KMS-11 (cell line): ENCODE measurements around the gene CHRNB1.

Experiments used
- H2AFZ ChIP-seq: fragments of 200-600 bp; sonication (generic); 2 replicates; pipeline ENCODE4 v1.6.1; 2016; ENCODE audit warnings: antibody characterized with exemption, mixed run types, low read depth
- H3K27ac ChIP-seq: fragments of 200-600 bp; sonication (generic); 2 replicates; pipeline ENCODE4 v1.6.1; 2016; ENCODE audit warnings: mild to moderate bottlenecking, mixed run types
- H3K27me3 ChIP-seq: fragments of 200-600 bp; sonication (generic); 2 replicates; pipeline ENCODE4 v1.6.1; 2017; ENCODE audit warnings: mild to moderate bottlenecking, low read depth, mixed run types, moderate library complexity; ENCODE audit not compliant: insufficient read depth
- H3K36me3 ChIP-seq: fragments of 200-600 bp; sonication (generic); 2 replicates; pipeline ENCODE4 v1.6.1; 2017; ENCODE audit warnings: mild to moderate bottlenecking, mixed run types; ENCODE audit not compliant: insufficient read depth
- H3K4me1 ChIP-seq: fragments of 200-600 bp; sonication (generic); 2 replicates; pipeline ENCODE4 v1.6.1; 2016; ENCODE audit warnings: mild to moderate bottlenecking, low read depth, mixed run types; ENCODE audit not compliant: poor library complexity, severe bottlenecking
- H3K4me2 ChIP-seq: fragments of 200-600 bp; sonication (generic); 2 replicates; pipeline ENCODE4 v1.7.0; 2016; ENCODE audit warnings: mild to moderate bottlenecking, mixed run types
- H3K4me3 ChIP-seq: fragments of 200-600 bp; sonication (generic); IDR thresholded peaks from 2 replicates; pipeline ENCODE4 v1.6.1; 2017; ENCODE audit warnings: low read depth, low read length, mixed read lengths; ENCODE audit not compliant: insufficient read depth
- H3K79me2 ChIP-seq: fragments of 200-600 bp; sonication (generic); 2 replicates; pipeline ENCODE4 v1.6.1; 2016; ENCODE audit warnings: low read depth, mixed run types; ENCODE audit not compliant: insufficient read depth
- H3K9ac ChIP-seq: fragments of 200-600 bp; sonication (generic); 2 replicates; pipeline ENCODE4 v1.6.1; 2016; ENCODE audit warnings: mild to moderate bottlenecking, mixed run types
- H4K20me1 ChIP-seq: fragments of 200-600 bp; sonication (generic); 2 replicates; pipeline ENCODE4 v1.6.1; 2016; ENCODE audit warnings: mild to moderate bottlenecking, mixed run types; ENCODE audit not compliant: insufficient read depth
- CTCF ChIP-seq: fragments of 200-600 bp; sonication (generic); conservative IDR thresholded peaks from 2 replicates; pipeline ENCODE4 v1.6.1; 2017; ENCODE audit warnings: low read depth, mild to moderate bottlenecking, antibody characterized with exemption, low read length, moderate library complexity, mixed read lengths

Gene CHRNB1

GRCh38 chr17:7501729-7502128 is 56.9 kb downstream of the CHRNB1 start:
- Histone ChIP-seq H2AFZ (no peak overlapping the region), H3K36me3 (no peaks in the 10 kb centered on the region), H3K27ac (no peak overlapping the region), H3K4me1 (no peaks in the 10 kb centered on the region), H3K79me2 (no peaks in the 10 kb centered on the region), H4K20me1 (no peaks in the 10 kb centered on the region), H3K4me2 (no peak overlapping the region), H3K4me3 (no peak overlapping the region), H3K9ac (no peak overlapping the region), H3K27me3 (no peaks in the 10 kb centered on the region)
- TF ChIP-seq CTCF: no peak

GRCh38 chr17:7502171-7502847 is 57.4 kb downstream of the CHRNB1 start:
- no peak overlapping the region for H2AFZ ChIP-seq
- H3K27me3 ChIP-seq: no peaks in the 10 kb centered on the region
- no peak overlapping the region for H3K27ac ChIP-seq
- H3K36me3 ChIP-seq: no peaks in the 10 kb centered on the region
- no peaks in the 10 kb centered on the region for H4K20me1 ChIP-seq
- H3K4me2 ChIP-seq: no peak overlapping the region
- H3K9ac ChIP-seq: no peak overlapping the region
- H3K79me2 ChIP-seq: no peaks in the 10 kb centered on the region
- no peak for TF ChIP-seq CTCF
- no peak overlapping the region for H3K4me3 ChIP-seq
- H3K4me1 ChIP-seq: no peaks in the 10 kb centered on the region

- no peak overlapping the region for H3K27ac ChIP-seq
- H2AFZ ChIP-seq: no peak overlapping the region
- no peaks in the 10 kb centered on the region for H3K79me2 ChIP-seq
- no peaks in the 10 kb centered on the region for H3K36me3 ChIP-seq
- H4K20me1 ChIP-seq: no peaks in the 10 kb centered on the region
- H3K9ac ChIP-seq: no peak overlapping the region
- no peak overlapping the region for H3K4me2 ChIP-seq
- H3K4me1 ChIP-seq: no peaks in the 10 kb centered on the region
- TF ChIP-seq CTCF: no peak
- no peak overlapping the region for H3K4me3 ChIP-seq
- H3K27me3 ChIP-seq: no peaks in the 10 kb centered on the region
Observed at GRCh38 chr17:7502987-7503386, 58.1 kb downstream of the CHRNB1 start.

- Histone ChIP-seq H3K4me2 (no peak overlapping the region), H3K27me3 (no peaks in the 10 kb centered on the region), H3K9ac (no peak overlapping the region), H3K4me3 (no peak overlapping the region), H2AFZ (no peak overlapping the region), H3K36me3 (no peaks in the 10 kb centered on the region), H3K27ac (no peak overlapping the region), H3K79me2 (no peaks in the 10 kb centered on the region), H3K4me1 (no peaks in the 10 kb centered on the region), H4K20me1 (no peaks in the 10 kb centered on the region)
- no peak for TF ChIP-seq CTCF
Observed at GRCh38 chr17:7503521-7503920, 58.7 kb downstream of the CHRNB1 start.
